ENCODE measurements around the gene CAMTA2. TPM values are rescaled to one million over a fixed set of nuclear protein-coding genes. Genes with fewer than 3 reads are reported as not detected.

Gene CAMTA2
- total RNA-seq, 1 experiment from 2014 or later = 51.1 TPM

GRCh38 chr17:4948931-4949320 lies 38.5 kb downstream of the CAMTA2 start:
- peaks cover 51% of the 10 kb centered on the region for H3K79me2 ChIP-seq (ENCODE audit: low read depth)

GRCh38 chr17:4948166-4948930 lies 39.1 kb downstream of the CAMTA2 start, which contains the start of gene PFN1:
Gene PFN1, minus strand, starts transcription at chr17:4948530. Its CDS starts 136 bp downstream, at chr17:4948394.
- peak; percentile 82 to 89 for DNase-seq
- Histone ChIP-seq H3K9me3 (ENCODE audit: insufficient read depth, low read depth) (no peaks in the 10 kb centered on the region), H3K36me3 (ENCODE audit: low read depth) (peaks cover 25% of the 10 kb centered on the region), H2AFZ (peak within 1 kb of the TSS; percentile 78), H4K20me1 (ENCODE audit: insufficient read depth) (peaks cover 39% of the 10 kb centered on the region), H3K27me3 (ENCODE audit: insufficient read depth, low read depth) (no peaks in the 10 kb centered on the region), H3K4me2 (peak within 1 kb of the TSS; percentile 84), H3K9me2 (ENCODE audit: insufficient read depth) (no peaks in the 10 kb centered on the region), H3K4me3 (peak within 1 kb of the TSS; percentile 99), H3K27ac (peak within 1 kb of the TSS; percentile 99), H3K79me2 (ENCODE audit: low read depth) (peaks cover 57% of the 10 kb centered on the region), H3K4me1 (replicated peaks; ENCODE audit: insufficient read depth) (peaks cover 39% of the 10 kb centered on the region), H3F3A (ENCODE audit: insufficient read depth, low read depth) (peaks cover 84% of the 10 kb centered on the region)
- POLR2A ChIA-PET (ENCODE audit: unreplicated experiment) = interaction anchor here (0.6 to 3.0 kb wide), 6 partner anchors 8 to 158 kb away, joined by 3 to 42 read pairs (median 4); partner anchors contain the start of genes RNF167, SLC25A11 and SPAG7
- no TSS peak for BruUV-seq (replicated peaks)
- CTCF ChIA-PET = interaction anchor here (0.6 kb wide), 2 partner anchors 40 to 156 kb away, joined by 3 read pairs; no protein-coding TSS in a partner anchor
- TF ChIP-seq CTCF (conservative IDR thresholded peaks at IDR 0.05) (no peak), EZH2 (IDR thresholded peaks at IDR 0.05; ENCODE audit: low read depth) (no peak)
- intact Hi-C loops (cut with micrococcal nuclease; ENCODE audit: unreplicated experiment) = loop anchor here (1.0 to 10.0 kb wide), 3 partner anchors 40 to 114 kb away; partner anchors contain the start of genes INCA1, KIF1C and MINK1

More at GRCh38 chr17:4948931-4949320, 38.5 kb downstream of the CAMTA2 start:
- H2AFZ ChIP-seq = peak overlapping the region; percentile 74
- BruUV-seq (replicated peaks) = TSS peak; percentile 7
- peak; percentile 71 to 92 for DNase-seq
- H3F3A ChIP-seq (ENCODE audit: insufficient read depth, low read depth) = peaks cover 78% of the 10 kb centered on the region
- peaks cover 21% of the 10 kb centered on the region for H3K36me3 ChIP-seq (ENCODE audit: low read depth)
- no peaks in the 10 kb centered on the region for H3K9me2 ChIP-seq (ENCODE audit: insufficient read depth)
- no peaks in the 10 kb centered on the region for H3K9me3 ChIP-seq (ENCODE audit: insufficient read depth, low read depth)
- H3K4me3 ChIP-seq = peak overlapping the region; percentile 99
- H3K27me3 ChIP-seq (ENCODE audit: insufficient read depth, low read depth) = no peaks in the 10 kb centered on the region
- ChIA-PET POLR2A (ENCODE audit: unreplicated experiment) (interaction anchor here (0.6 to 3.0 kb wide), 4 partner anchors 9 to 269 kb away, joined by 3 to 42 read pairs (median 8); partner anchors contain the start of genes RNF167, SLC25A11 and SPAG7), CTCF (interaction anchor here (0.6 kb wide), 1 partner anchor 156 kb away, joined by 3 read pairs; no protein-coding TSS in a partner anchor)
- peak overlapping the region; percentile 99 for H3K27ac ChIP-seq
- intact Hi-C loops (cut with micrococcal nuclease; ENCODE audit: unreplicated experiment) = loop anchor here (1.0 to 10.0 kb wide), 6 partner anchors 9 to 239 kb away; partner anchors contain the start of genes ARRB2, INCA1, KIF1C and MINK1
- peak overlapping the region; percentile 84 for H3K4me2 ChIP-seq
- no peak for TF ChIP-seq EZH2 (IDR thresholded peaks at IDR 0.05; ENCODE audit: low read depth)
- TF ChIP-seq CTCF (conservative IDR thresholded peaks at IDR 0.05) = no peak
- H3K4me1 ChIP-seq (replicated peaks; ENCODE audit: insufficient read depth) = peaks cover 39% of the 10 kb centered on the region
- peaks cover 34% of the 10 kb centered on the region for H4K20me1 ChIP-seq (ENCODE audit: insufficient read depth)

DNA sequence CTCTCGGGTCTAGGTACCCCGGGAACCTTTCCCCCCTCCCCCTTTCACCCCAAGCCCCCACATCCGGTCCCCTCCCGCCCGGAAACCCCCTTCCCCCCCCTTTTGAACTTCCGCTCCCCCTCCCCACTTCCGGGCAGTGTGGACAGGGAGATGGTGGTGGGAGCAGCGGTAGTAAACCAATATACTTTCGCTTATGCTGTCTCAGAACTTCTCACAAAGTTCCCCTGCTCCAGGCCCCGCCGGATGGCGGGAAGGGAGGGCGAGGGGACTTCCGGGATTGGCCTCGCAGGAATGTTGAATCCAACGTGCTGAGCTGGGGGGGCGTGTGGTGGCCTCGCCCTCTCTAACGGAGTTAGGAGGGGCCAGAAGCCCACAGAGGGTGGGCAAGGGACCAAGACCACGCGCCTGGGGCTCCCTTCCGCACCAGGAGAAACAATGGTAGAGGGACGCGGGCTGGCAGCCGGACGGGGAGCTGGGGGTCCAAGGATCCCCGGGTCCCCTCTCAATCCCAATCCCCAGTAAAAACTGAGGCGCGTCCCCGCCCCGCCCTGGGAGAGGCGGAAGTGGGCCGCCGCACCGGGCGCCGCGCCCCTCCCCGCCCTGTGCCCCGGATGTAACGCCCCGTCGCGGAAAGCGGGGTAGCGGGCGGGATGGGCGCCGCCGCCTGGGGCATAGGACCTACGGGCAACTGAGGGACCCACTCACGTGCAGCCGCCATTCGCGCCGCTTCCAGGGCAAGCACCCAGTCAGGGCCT lies 39.9 kb downstream of the CAMTA2 start:
- Histone ChIP-seq H3K27ac (peak overlapping the region; percentile 99), H3K9me3 (ENCODE audit: insufficient read depth, low read depth) (no peaks in the 10 kb centered on the region), H3K36me3 (ENCODE audit: low read depth) (peaks cover 28% of the 10 kb centered on the region), H4K20me1 (ENCODE audit: insufficient read depth) (peaks cover 39% of the 10 kb centered on the region), H3K79me2 (ENCODE audit: low read depth) (peaks cover 65% of the 10 kb centered on the region), H3K27me3 (ENCODE audit: insufficient read depth, low read depth) (no peaks in the 10 kb centered on the region), H2AFZ (peak overlapping the region; percentile 78; the same call in 1 of the 2 replicates), H3K4me3 (peak overlapping the region; percentile 99), H3K4me1 (replicated peaks; ENCODE audit: insufficient read depth) (peaks cover 39% of the 10 kb centered on the region), H3K9me2 (ENCODE audit: insufficient read depth) (no peaks in the 10 kb centered on the region), H3F3A (ENCODE audit: insufficient read depth, low read depth) (peaks cover 85% of the 10 kb centered on the region), H3K4me2 (peak overlapping the region; percentile 84)
- intact Hi-C loops (cut with micrococcal nuclease; ENCODE audit: unreplicated experiment) = loop anchor here (1.0 to 10.0 kb wide), 3 partner anchors 39 to 113 kb away; partner anchors contain the start of genes INCA1, KIF1C and MINK1
- no TSS peak for BruUV-seq (replicated peaks)
- ChIA-PET POLR2A (ENCODE audit: unreplicated experiment) (interaction anchor here (0.6 to 3.0 kb wide), 4 partner anchors 7 to 157 kb away, joined by 3 to 42 read pairs (median 8); partner anchors contain the start of genes RNF167, SLC25A11 and SPAG7), CTCF (interaction anchor here (0.6 kb wide), 1 partner anchor 39 kb away, joined by 3 read pairs; no protein-coding TSS in a partner anchor)
- DNase-seq = peak in 1 of 2 experiments; percentile 58
- TF ChIP-seq CTCF (conservative IDR thresholded peaks at IDR 0.05) (no peak), EZH2 (IDR thresholded peaks at IDR 0.05; ENCODE audit: low read depth) (no peak)
